SK-N-SH treated with all-trans-retinoic acid at 6 μM for 48 hours (cell line): ENCODE data around the gene FIBIN.

Experiments used
- ATAC-seq: fragments of 200-7000 bp; cut with Tn5 transposase; 3 replicates; pipeline ENCODE4 v1.9.1; 2020; ENCODE audit warnings: mild to moderate bottlenecking, moderate library complexity
- ARNTL ChIP-seq: fragments of 450-650 bp; formaldehyde crosslinking; IDR thresholded peaks from 2 replicates; pipeline ENCODE4 v1.5.0; 2020; ENCODE audit warnings: low read depth, mild to moderate bottlenecking, moderate library complexity, borderline replicate concordance
- BACH2 ChIP-seq: fragments of 250-450 bp; sonication (Bioruptor Pico); IDR thresholded peaks from 2 replicates; pipeline ENCODE4 v1.9.0; 2021; ENCODE audit warnings: mild to moderate bottlenecking, borderline replicate concordance
- CREB5 ChIP-seq: fragments of 250-450 bp; sonication (Bioruptor Pico); IDR thresholded peaks from 2 replicates; pipeline ENCODE4 v1.5.1; 2020; ENCODE audit warnings: low read depth, mild to moderate bottlenecking, moderate library complexity
- CSDC2 ChIP-seq: fragments of 250-450 bp; sonication (Bioruptor Pico); IDR thresholded peaks from 2 replicates; pipeline ENCODE4 v1.5.0; 2020; ENCODE audit warnings: mild to moderate bottlenecking, moderate library complexity
- CSRNP3 ChIP-seq: fragments of 250-450 bp; sonication (Bioruptor Pico); IDR thresholded peaks from 2 replicates; pipeline ENCODE4 v1.5.1; 2021; ENCODE audit warnings: mild to moderate bottlenecking, moderate library complexity
- ESRRG ChIP-seq: fragments of 250-450 bp; sonication (Bioruptor Pico); IDR thresholded peaks from 2 replicates; pipeline ENCODE4 v1.6.1; 2021; ENCODE audit warnings: mild to moderate bottlenecking
- GLIS3 ChIP-seq: fragments of 250-450 bp; sonication (Bioruptor Pico); IDR thresholded peaks from 2 replicates; pipeline ENCODE4 v1.5.0; 2020; ENCODE audit warnings: mild to moderate bottlenecking, moderate library complexity
- ISL1 ChIP-seq: fragments of 250-450 bp; sonication (Bioruptor Pico); IDR thresholded peaks from 2 replicates; pipeline ENCODE4 v2.1.2; 2022; ENCODE audit warnings: mild to moderate bottlenecking, moderate library complexity
- PATZ1 ChIP-seq: fragments of 250-450 bp; sonication (Bioruptor Pico); IDR thresholded peaks from 2 replicates; pipeline ENCODE4 v1.8.0; 2020; ENCODE audit warnings: mild to moderate bottlenecking, moderate library complexity, borderline replicate concordance
- POU6F1 ChIP-seq: fragments of 250-450 bp; sonication (Bioruptor Pico); IDR thresholded peaks from 2 replicates; pipeline ENCODE4 v1.8.0; 2021; ENCODE audit warnings: low read depth, mild to moderate bottlenecking, moderate library complexity, borderline replicate concordance
- PPARA ChIP-seq: fragments of 250-450 bp; sonication (Bioruptor Pico); IDR thresholded peaks from 2 replicates; pipeline ENCODE4 v1.5.0; 2020; ENCODE audit warnings: mild to moderate bottlenecking, borderline replicate concordance
- RARB ChIP-seq: fragments of 250-450 bp; sonication (Bioruptor Pico); IDR thresholded peaks from 2 replicates; pipeline ENCODE4 v1.8.0; 2021; ENCODE audit warnings: mild to moderate bottlenecking, moderate library complexity
- SNAI2 ChIP-seq: fragments of 250-450 bp; sonication (Bioruptor Pico); IDR thresholded peaks from 2 replicates; pipeline ENCODE4 v1.5.0; 2020; ENCODE audit warnings: mild to moderate bottlenecking, moderate library complexity
- TOX ChIP-seq: fragments of 250-450 bp; sonication (Bioruptor Pico); IDR thresholded peaks from 2 replicates; pipeline ENCODE4 v1.8.0; 2021; ENCODE audit warnings: mild to moderate bottlenecking, moderate library complexity, borderline replicate concordance
- TSHZ2 ChIP-seq: fragments of 250-450 bp; sonication (Bioruptor Pico); IDR thresholded peaks from 2 replicates; pipeline ENCODE4 v1.5.0; 2020; ENCODE audit warnings: mild to moderate bottlenecking, moderate library complexity
- ZC3H10 ChIP-seq: fragments of 250-450 bp; sonication (Bioruptor Pico); IDR thresholded peaks from 2 replicates; pipeline ENCODE4 v1.5.1; 2021; ENCODE audit warnings: mild to moderate bottlenecking, moderate library complexity
- ZFP30 ChIP-seq: fragments of 450-650 bp; formaldehyde crosslinking; IDR thresholded peaks from 2 replicates; pipeline ENCODE4 v1.5.0; 2022; ENCODE audit warnings: mild to moderate bottlenecking, moderate library complexity
- ZNF565 ChIP-seq: fragments of 450-650 bp; formaldehyde crosslinking; conservative IDR thresholded peaks from 2 replicates; pipeline ENCODE4 v1.5.0; 2020; ENCODE audit warnings: low read depth, mild to moderate bottlenecking, moderate library complexity
- ZNF70 ChIP-seq: fragments of 450-650 bp; formaldehyde crosslinking; IDR thresholded peaks from 2 replicates; pipeline ENCODE4 v1.5.0; 2020; ENCODE audit warnings: mild to moderate bottlenecking, moderate library complexity
- ZNF8 ChIP-seq: fragments of 450-650 bp; formaldehyde crosslinking; IDR thresholded peaks from 2 replicates; pipeline ENCODE4 v1.5.0; 2020; ENCODE audit warnings: mild to moderate bottlenecking, moderate library complexity

The FIBIN gene

GRCh38 chr11:26985470-26985869 is 8.4 kb upstream of the FIBIN start:
- TF ChIP-seq TOX (CRISPR knock-in tag): no peak
- TF ChIP-seq ARNTL (CRISPR knock-in tag): no peak
- TF ChIP-seq ESRRG (CRISPR knock-in tag): no peak
- no peak for TF ChIP-seq ZNF70 (CRISPR knock-in tag)
- TF ChIP-seq BACH2: no peak
- TF ChIP-seq PATZ1 (CRISPR knock-in tag): no peak
- no peak for TF ChIP-seq ZNF565 (CRISPR knock-in tag)
- TF ChIP-seq PPARA (CRISPR knock-in tag): no peak
- no peak for TF ChIP-seq RARB (CRISPR knock-in tag)
- no peak for TF ChIP-seq TSHZ2
- no peak for TF ChIP-seq GLIS3
- no peak for TF ChIP-seq POU6F1 (CRISPR knock-in tag)
- TF ChIP-seq ISL1 (CRISPR knock-in tag): no peak
- no peak for TF ChIP-seq CSDC2 (CRISPR knock-in tag)
- TF ChIP-seq CREB5 (CRISPR knock-in tag): no peak
- no peak for TF ChIP-seq ZNF8 (CRISPR knock-in tag)
- no peak for TF ChIP-seq CSRNP3
- TF ChIP-seq ZFP30 (CRISPR knock-in tag): no peak
- TF ChIP-seq, all 23 proteins: peak for 0
- ATAC-seq: no peak

GRCh38 chr11:26985943-26986342 is 8.0 kb upstream of the FIBIN start:
- ATAC-seq: no peak
- TF ChIP-seq RARB (CRISPR knock-in tag): no peak
- TF ChIP-seq PPARA (CRISPR knock-in tag): no peak
- TF ChIP-seq ZC3H10 (CRISPR knock-in tag): no peak
- no peak for TF ChIP-seq ZNF8 (CRISPR knock-in tag)
- no peak for TF ChIP-seq POU6F1 (CRISPR knock-in tag)
- no peak for TF ChIP-seq ZFP30 (CRISPR knock-in tag)

GRCh38 chr11:26987272-26987671 is 6.6 kb upstream of the FIBIN start:
- TF ChIP-seq SNAI2 (no peak), ISL1 (CRISPR knock-in tag) (peak; percentile 43; the same call in 1 of the 2 replicates), ZNF565 (CRISPR knock-in tag) (no peak)
- 0 out of 3 replicates have a peak, but pooled peaks have one; percentile 16 for ATAC-seq
